ENCODE measurements around the gene PSMD1. TPM values are rescaled to one million over a fixed set of nuclear protein-coding genes. Genes with fewer than 3 reads are reported as not detected.

PSMD1 gene
- total and polyA plus RNA-seq, 12 donors = 38.9 to 226 (median 86.3) TPM

DNA sequence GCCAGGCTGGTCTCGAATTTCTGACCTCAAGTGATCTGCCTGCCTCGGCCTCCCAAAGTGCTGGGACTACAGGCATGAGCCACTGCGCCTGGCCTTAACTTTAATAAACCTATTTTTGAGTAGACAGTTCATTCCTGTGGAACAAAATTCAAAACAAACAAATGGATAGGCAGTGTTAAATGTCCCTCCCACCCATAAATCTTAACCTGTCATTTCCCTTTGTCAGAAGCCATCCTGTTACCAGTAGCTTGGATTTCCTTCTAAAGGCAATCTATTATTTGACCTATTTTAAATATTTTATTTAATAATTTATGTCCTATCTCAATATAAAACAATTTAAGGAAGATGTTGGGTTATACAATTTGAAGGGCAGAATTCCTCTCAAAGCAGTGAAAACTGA is 25.9 kb upstream of the PSMD1 start:
- intact Hi-C loops (cut with DNase I) = no loop called here

DNA sequence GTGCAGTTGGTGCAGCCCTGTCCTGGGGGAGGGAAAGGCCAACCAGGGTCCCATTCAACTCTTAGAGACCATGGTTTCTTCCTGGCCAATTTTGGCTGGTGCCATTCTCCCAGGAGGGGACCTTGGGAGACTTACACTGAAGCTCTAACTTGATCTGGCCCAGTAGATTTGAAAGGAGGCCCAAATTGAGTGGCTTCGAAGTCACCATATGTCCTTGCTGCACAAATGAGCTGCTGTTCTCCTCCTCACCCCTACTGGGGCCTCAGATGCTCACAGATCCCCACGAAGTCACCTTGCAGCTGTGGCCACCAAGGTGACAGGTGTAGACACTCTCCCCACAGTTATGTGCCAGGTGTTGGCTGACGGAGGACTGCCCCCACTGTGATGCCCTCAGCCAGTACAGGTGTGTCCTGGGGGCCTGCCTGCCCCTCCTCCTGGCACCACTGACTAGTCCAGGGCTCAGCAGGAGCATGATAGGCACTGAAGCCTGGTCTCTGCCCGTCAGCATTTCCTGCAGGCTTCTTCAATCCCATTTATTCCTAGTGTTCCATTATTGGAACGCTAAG is 24.0 kb upstream of the PSMD1 start:
- TF ChIP-seq, protein P1, sequence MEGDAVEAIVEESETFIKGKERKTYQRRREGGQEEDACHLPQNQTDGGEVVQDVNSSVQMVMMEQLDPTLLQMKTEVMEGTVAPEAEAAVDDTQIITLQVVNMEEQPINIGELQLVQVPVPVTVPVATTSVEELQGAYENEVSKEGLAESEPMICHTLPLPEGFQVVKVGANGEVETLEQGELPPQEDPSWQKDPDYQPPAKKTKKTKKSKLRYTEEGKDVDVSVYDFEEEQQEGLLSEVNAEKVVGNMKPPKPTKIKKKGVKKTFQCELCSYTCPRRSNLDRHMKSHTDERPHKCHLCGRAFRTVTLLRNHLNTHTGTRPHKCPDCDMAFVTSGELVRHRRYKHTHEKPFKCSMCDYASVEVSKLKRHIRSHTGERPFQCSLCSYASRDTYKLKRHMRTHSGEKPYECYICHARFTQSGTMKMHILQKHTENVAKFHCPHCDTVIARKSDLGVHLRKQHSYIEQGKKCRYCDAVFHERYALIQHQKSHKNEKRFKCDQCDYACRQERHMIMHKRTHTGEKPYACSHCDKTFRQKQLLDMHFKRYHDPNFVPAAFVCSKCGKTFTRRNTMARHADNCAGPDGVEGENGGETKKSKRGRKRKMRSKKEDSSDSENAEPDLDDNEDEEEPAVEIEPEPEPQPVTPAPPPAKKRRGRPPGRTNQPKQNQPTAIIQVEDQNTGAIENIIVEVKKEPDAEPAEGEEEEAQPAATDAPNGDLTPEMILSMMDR (IDR thresholded peaks at IDR 0.05) = no peak
- TF ChIP-seq POLR2A (IDR thresholded peaks at IDR 0.05) = no peak
- intact Hi-C loops (cut with DNase I) = no loop called here
- WGBS, 4 donors = 72 to 89% (median 77%) methylated on average over 3 to 5 of the region's 5 CpGs
- H3K27ac ChIP-seq = no peak overlapping the region
- H3K4me3 ChIP-seq = no peak overlapping the region
- H3K36me3 ChIP-seq (replicated peaks in 1 of 2) = no peaks in the 10 kb centered on the region
- H3K9me3 ChIP-seq (replicated peaks in 1 of 3) = no peaks in the 10 kb centered on the region
- H3K27me3 ChIP-seq = peaks cover 19% of the 10 kb centered on the region
- DNase-seq = no peak
- H3K4me1 ChIP-seq (replicated peaks in 1 of 2) = no peaks in the 10 kb centered on the region

More for the DNA sequence above, 25.9 kb upstream of the PSMD1 start:
- Histone ChIP-seq H3K4me3 (no peak overlapping the region), H3K4me1 (replicated peaks in 1 of 2) (no peaks in the 10 kb centered on the region), H3K27ac (no peak overlapping the region), H3K27me3 (peaks cover 9% of the 10 kb centered on the region), H3K36me3 (replicated peaks in 1 of 2) (no peaks in the 10 kb centered on the region), H3K9me3 (replicated peaks in 1 of 3) (no peaks in the 10 kb centered on the region)
- no peak for TF ChIP-seq POLR2A (IDR thresholded peaks at IDR 0.05)
- TF ChIP-seq, protein P1 (IDR thresholded peaks at IDR 0.05) = no peak
- WGBS, 4 donors = 72 to 89% (median 87%) methylated on average over 3 of the region's 3 CpGs
- DNase-seq = no peak

DNA sequence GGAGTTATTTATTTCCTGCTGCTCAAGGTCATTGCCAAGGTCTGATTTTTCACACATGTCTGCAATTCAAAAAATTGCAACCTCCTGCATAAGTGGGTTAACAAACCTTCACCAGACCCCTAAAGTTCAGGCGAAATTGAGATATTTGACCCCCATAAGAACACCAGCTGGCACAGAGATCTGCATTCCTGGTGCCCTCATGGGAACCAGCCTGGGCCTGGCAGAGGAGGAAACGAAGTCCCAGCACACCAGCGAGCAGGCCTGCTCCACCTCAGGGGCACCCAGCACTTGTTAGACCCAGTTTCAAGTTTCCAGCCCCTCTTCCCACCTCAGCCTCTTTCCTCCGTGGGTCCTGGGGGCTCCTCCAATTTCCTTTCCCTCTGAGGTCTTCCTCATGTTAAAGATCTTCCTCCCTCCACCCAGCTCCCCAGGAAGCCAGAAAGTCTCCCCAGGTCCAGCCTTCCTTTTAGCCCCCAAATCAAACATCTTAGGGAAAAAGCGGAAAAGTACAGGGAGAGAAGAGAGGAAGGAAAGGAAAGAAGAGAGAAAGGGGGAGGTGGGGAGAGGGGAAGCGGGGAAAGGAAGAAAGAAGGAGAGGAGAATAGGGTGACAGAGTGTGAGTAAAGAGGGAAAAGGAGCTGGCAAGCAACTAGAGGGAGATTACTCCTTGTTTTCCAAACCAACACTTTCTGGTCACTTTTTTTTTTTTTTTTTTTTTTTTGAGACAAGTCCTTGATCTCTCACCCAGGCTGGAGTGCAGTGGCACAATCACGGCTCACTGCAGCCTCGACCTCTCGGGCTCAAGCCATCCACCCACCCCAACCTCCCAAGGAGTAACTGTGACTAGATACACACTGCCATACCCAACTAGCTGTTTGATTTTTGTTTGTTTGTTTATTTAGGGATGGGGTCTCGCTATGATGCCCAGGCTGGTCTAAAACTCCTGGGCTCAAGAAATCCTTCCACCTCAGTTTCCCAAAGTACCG is 23.2 kb upstream of the PSMD1 start:
- no peak for DNase-seq
- WGBS, 4 donors = 45 to 63% (median 53%) methylated on average over 10 to 11 of the region's 11 CpGs
- Histone ChIP-seq H3K4me3 (no peak overlapping the region), H3K4me1 (replicated peaks in 1 of 2) (no peaks in the 10 kb centered on the region), H3K27ac (no peak overlapping the region), H3K9me3 (replicated peaks in 1 of 3) (no peaks in the 10 kb centered on the region), H3K27me3 (peaks cover 20% of the 10 kb centered on the region), H3K36me3 (replicated peaks in 1 of 2) (no peaks in the 10 kb centered on the region)
- TF ChIP-seq, protein P1 (IDR thresholded peaks at IDR 0.05) = no peak
- no peak for TF ChIP-seq POLR2A (IDR thresholded peaks at IDR 0.05)
- intact Hi-C loops (cut with DNase I) = no loop called here

DNA sequence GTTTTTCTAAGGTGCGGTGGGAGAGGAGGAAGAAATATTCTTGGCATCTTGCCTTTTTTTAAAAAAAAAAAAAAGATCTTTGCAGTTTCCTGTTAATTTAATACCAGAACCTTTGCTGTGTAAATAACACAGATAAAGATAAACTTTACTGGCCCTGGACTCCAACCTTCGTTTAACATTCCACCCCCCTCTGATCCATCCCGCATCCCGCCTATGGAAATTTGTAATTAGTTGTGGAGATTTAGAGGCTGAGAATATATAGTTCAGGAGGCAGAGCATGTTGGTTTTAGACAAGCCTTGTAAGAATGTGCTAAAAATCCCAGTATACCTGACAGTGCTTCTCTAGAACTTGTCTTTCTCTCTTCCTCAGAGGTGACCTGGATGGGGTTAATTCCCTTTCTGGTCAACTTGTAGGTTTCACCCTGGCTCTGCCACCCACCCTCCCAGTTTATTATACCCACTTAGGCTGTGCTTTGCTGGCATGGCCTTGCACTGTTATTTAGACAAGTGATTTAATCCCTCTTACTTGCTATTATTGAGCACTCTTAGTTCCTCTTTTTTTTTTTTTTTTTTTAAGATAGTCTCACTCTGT is 22.3 kb upstream of the PSMD1 start:
- Histone ChIP-seq H3K4me1 (replicated peaks in 1 of 2) (no peaks in the 10 kb centered on the region), H3K4me3 (no peak overlapping the region), H3K27me3 (peaks cover 23% of the 10 kb centered on the region), H3K27ac (no peak overlapping the region), H3K9me3 (replicated peaks in 1 of 3) (no peaks in the 10 kb centered on the region), H3K36me3 (replicated peaks in 1 of 2) (no peaks in the 10 kb centered on the region)
- TF ChIP-seq, protein P1 (IDR thresholded peaks at IDR 0.05) = no peak
- TF ChIP-seq POLR2A (IDR thresholded peaks at IDR 0.05) = no peak
- intact Hi-C loops (cut with DNase I) = no loop called here
- DNase-seq = no peak
- 23 to 36% (median 30%) methylated on average over 4 of the region's 4 CpGs for WGBS, 4 donors

Data from adrenal gland (tissue), 12 donors.